H1 (cell line): ENCODE data around the gene CEACAM8. TPM values are rescaled to one million over a fixed set of nuclear protein-coding genes. Genes with fewer than 3 reads are reported as not detected.

Experiments
- CTBP2 ChIP-seq: IDR thresholded peaks from 2 replicates; pipeline ENCODE4 v1.7.0; 2011; ENCODE audit warnings: borderline replicate concordance, mild to moderate bottlenecking, moderate library complexity, mixed read lengths, low read length; ENCODE audit not compliant: insufficient read depth, insufficient read length
- GTF2F1 ChIP-seq: IDR thresholded peaks from 2 replicates; pipeline ENCODE4 v1.6.1; 2012; ENCODE audit warnings: low read depth, low read length, improper control_type of control experiment, borderline replicate concordance
- PHF8 ChIP-seq: fragments of 200-600 bp; sonication (generic); conservative IDR thresholded peaks from 2 replicates; pipeline ENCODE4 v1.7.1; 2012; ENCODE audit warnings: low read depth, mild to moderate bottlenecking, inconsistent platforms, low read length, moderate library complexity
- RBBP5 ChIP-seq: IDR thresholded peaks from 2 replicates; pipeline ENCODE4 v1.7.1; 2012; ENCODE audit warnings: low read depth, mild to moderate bottlenecking, inconsistent platforms, low read length, moderate library complexity, borderline replicate concordance
- SUZ12 ChIP-seq: fragments of 200-600 bp; sonication (generic); IDR thresholded peaks from 2 replicates; pipeline ENCODE4 v1.6.1; 2012; ENCODE audit warnings: mild to moderate bottlenecking, inconsistent platforms, low read length, moderate library complexity, mixed read lengths
- polyA plus RNA-seq, 7 experiments: library from polyadenylated mRNA; depleted of rRNA in 3 of 7; stranded (reverse) in 5 of 7; unstranded in 2 of 7; fragments of >200 nt in 5 of 7; fragments of 200-250 nt in 2 of 7; gene quantifications; 1 replicate in 5 of 7; 2 replicates in 1 of 7; 4 replicates in 1 of 7; pipeline versions ENCODE4 v1.2.1 to v1.2.3, GENCODE V29; 2011 to 2013; ENCODE audit warnings: missing spikeins in 2 of 7, mixed read lengths in 2 of 7
- total RNA-seq: library from RNA; stranded (reverse); fragmentation: NEBNext Ultra II Directional; extraction: Animal tissue kit (Norgen Biotek cat#: 25700); gene quantifications from 2 replicates; pipeline ENCODE4 v1.2.1, GENCODE V29; 2021

Gene CEACAM8
- total and polyA plus RNA-seq, 2 of the 8 experiments (the other 6 are each of a cell fraction or from before 2014, with no cell fraction given): not detected

GRCh38 chr19:42596391-42597072 is 1.8 kb upstream of the CEACAM8 start (continued):
- no peak for TF ChIP-seq PHF8
- TF ChIP-seq RBBP5: no peak
- no peak for TF ChIP-seq CTBP2
- no peak for TF ChIP-seq GTF2F1
- TF ChIP-seq SUZ12: no peak
